ENCODE measurements around the gene WDR19. TPM values are rescaled to one million over a fixed set of nuclear protein-coding genes. Genes with fewer than 3 reads are reported as not detected.

WDR19 gene
- total RNA-seq, 1 donor from 2014 or later, result 28.4 TPM

DNA sequence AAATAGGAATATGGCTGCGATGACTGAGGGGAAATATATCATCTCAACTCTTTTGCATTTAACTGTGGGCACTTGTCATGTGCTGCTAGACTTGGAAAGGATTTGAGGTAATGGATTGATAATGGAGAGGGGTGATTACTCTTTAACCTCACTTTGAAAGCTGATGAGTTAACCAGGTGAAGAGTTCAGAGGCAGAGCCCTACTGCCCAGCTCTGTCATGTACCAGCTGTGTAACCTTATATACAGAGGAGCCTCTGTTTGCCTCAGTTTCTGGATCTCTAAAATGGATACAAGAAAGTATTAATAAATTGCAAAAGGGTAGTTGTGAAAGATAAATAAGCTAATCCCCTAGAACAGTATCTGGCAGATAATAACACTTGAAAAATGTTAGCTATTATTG, 51.5 kb downstream of the WDR19 start:
- H3K27me3 Mint-ChIP-seq, result no peaks in the 10 kb centered on the region
- ChIA-PET POLR2A (no interaction called here), CTCF (no interaction called here)
- no peak for TF ChIP-seq CTCF (IDR thresholded peaks at IDR 0.05)
- intact Hi-C loops (cut with micrococcal nuclease), result no loop called here
- no peaks in the 10 kb centered on the region for H3K9me3 Mint-ChIP-seq
- H3K27ac Mint-ChIP-seq, result no peak overlapping the region
- ATAC-seq (ENCODE audit: low read depth) (no peak), DNase-seq (no peak)
- H3K4me3 Mint-ChIP-seq, result no peak overlapping the region
- peaks cover 37% of the 10 kb centered on the region for H3K36me3 Mint-ChIP-seq (ENCODE audit: low read depth)
- no peaks in the 10 kb centered on the region for H3K4me1 Mint-ChIP-seq

DNA sequence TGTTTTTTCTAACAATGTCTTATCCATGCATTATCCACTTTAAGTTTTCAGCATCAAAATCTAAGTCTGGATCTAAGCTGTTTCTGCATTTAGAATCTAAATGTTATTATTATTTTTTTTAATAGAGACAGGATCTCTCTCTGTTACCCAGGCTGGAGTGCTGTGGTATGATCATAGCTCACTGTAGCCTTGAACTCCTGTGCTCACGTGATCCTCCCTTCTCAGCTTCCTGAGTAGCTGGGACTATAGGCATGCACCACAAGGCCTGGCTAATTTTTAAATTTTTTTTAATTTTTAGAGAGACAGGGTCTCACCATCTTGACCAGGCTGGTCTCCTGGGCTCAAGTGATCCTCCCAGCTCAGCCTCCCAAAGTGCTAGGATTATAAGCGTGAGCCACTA, 52.7 kb downstream of the WDR19 start:
- H3K9me3 Mint-ChIP-seq, result no peaks in the 10 kb centered on the region
- ATAC-seq (ENCODE audit: low read depth) (no peak), DNase-seq (no peak)
- peaks cover 32% of the 10 kb centered on the region for H3K36me3 Mint-ChIP-seq (ENCODE audit: low read depth)
- no peak overlapping the region for H3K27ac Mint-ChIP-seq
- H3K4me3 Mint-ChIP-seq, result no peak overlapping the region
- no peak for TF ChIP-seq CTCF (IDR thresholded peaks at IDR 0.05)
- intact Hi-C loops (cut with micrococcal nuclease), result no loop called here
- H3K27me3 Mint-ChIP-seq, result no peaks in the 10 kb centered on the region
- ChIA-PET CTCF (no interaction called here), POLR2A (interaction anchor here (0.7 kb wide), 1 partner anchor 561 kb away, joined by 3 read pairs; no protein-coding TSS in a partner anchor)
- no peaks in the 10 kb centered on the region for H3K4me1 Mint-ChIP-seq

GRCh38 chr4:39235696-39236095, 53.4 kb downstream of the WDR19 start:
- no peak for DNase-seq
- Mint-ChIP-seq H3K36me3 (ENCODE audit: low read depth) (peaks cover 31% of the 10 kb centered on the region), H3K4me3 (no peak overlapping the region), H3K27ac (no peak overlapping the region), H3K9me3 (no peaks in the 10 kb centered on the region), H3K27me3 (no peaks in the 10 kb centered on the region), H3K4me1 (no peaks in the 10 kb centered on the region)
- CTCF ChIA-PET, result no interaction called here
- no peak for ATAC-seq (ENCODE audit: low read depth)
- POLR2A ChIA-PET, result interaction anchor here (0.7 kb wide), 1 partner anchor 561 kb away, joined by 3 read pairs; no protein-coding TSS in a partner anchor
- no peak for TF ChIP-seq CTCF (IDR thresholded peaks at IDR 0.05)
- intact Hi-C loops (cut with micrococcal nuclease), result no loop called here

DNA sequence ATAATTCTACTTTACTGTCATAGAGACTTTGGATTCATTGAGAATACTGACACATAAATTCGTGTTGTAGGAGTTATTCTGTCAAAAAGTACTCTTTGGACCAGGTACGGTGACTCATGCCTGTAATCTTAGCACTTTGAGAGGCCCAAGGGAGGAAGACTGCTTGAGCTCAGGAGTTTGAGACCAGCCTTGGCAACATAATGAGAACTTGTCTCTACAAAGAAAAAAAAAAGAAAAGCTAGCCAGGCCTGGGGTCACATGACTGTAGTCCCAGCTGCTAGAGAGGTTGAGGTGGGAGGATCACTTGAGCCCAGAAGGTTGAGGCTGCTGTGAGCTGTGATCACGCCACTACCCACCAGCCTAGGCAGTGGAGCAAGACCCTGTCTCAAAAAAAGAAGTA, 54.9 kb downstream of the WDR19 start:
- POLR2A ChIA-PET, result no interaction called here
- CTCF ChIA-PET, result no interaction called here
- no peak for DNase-seq
- Mint-ChIP-seq H3K36me3 (ENCODE audit: low read depth) (peaks cover 27% of the 10 kb centered on the region), H3K4me1 (no peaks in the 10 kb centered on the region), H3K27me3 (no peaks in the 10 kb centered on the region), H3K4me3 (no peak overlapping the region), H3K9me3 (no peaks in the 10 kb centered on the region), H3K27ac (no peak overlapping the region)
- TF ChIP-seq CTCF (IDR thresholded peaks at IDR 0.05), result no peak
- intact Hi-C loops (cut with micrococcal nuclease), result no loop called here
- ATAC-seq (ENCODE audit: low read depth), result no peak

GRCh38 chr4:39243462-39243861, 61.1 kb downstream of the WDR19 start:
- no peak for DNase-seq
- Mint-ChIP-seq H3K4me3 (no peak overlapping the region), H3K36me3 (ENCODE audit: low read depth) (peaks cover 21% of the 10 kb centered on the region), H3K9me3 (peaks cover 2% of the 10 kb centered on the region), H3K27me3 (no peaks in the 10 kb centered on the region), H3K4me1 (no peaks in the 10 kb centered on the region), H3K27ac (no peak overlapping the region)
- TF ChIP-seq CTCF (IDR thresholded peaks at IDR 0.05), result no peak
- no peak for ATAC-seq (ENCODE audit: low read depth)
- intact Hi-C loops (cut with micrococcal nuclease), result no loop called here
- POLR2A ChIA-PET, result no interaction called here
- CTCF ChIA-PET, result no interaction called here
